Stomach (tissue), 4 donors: ENCODE data around the gene BET1L.

ENCODE experiments used
- CTCF ChIP-seq, 7 experiments: fragments of 450-650 bp in 4 of 7; fragments of 200-600 bp in 3 of 7; sonication (generic) in 3 of 7; IDR thresholded peaks; one replicate each; pipeline ENCODE4 v1.5.1; 2016 to 2019; ENCODE audit warnings: antibody characterized with exemption in 7 of 7, control low read depth in 2 of 7, mild to moderate bottlenecking in 1 of 7
- POLR2A ChIP-seq, 4 donors: fragments of 450-650 bp; IDR thresholded peaks; one replicate each; pipeline ENCODE4 v1.6.1; 2016; ENCODE audit warnings: antibody characterized with exemption in 4 of 4, control low read depth in 2 of 4, mild to moderate bottlenecking in 1 of 4, moderate library complexity in 1 of 4

GRCh38 chr11:241634-242033, 34.4 kb upstream of the BET1L start:
- TF ChIP-seq POLR2A (IDR thresholded peaks at IDR 0.05) (no peak), CTCF (IDR thresholded peaks at IDR 0.05) (no peak)
